ENCODE measurements around the gene OR11H7.
"Not testable (repeated sequence)": the region's sequence is repeated elsewhere in the genome, so short reads cannot be mapped to it uniquely, and the experiment has no call there.

The OR11H7 gene

GRCh38 chr14:20280265-20280664, 51.5 kb downstream of the OR11H7 start:
- not testable (repeated sequence) for DNase-seq
